PC-3 (cell line): ENCODE data around the gene SRRM3. TPM values are rescaled to one million over a fixed set of nuclear protein-coding genes. Genes with fewer than 3 reads are reported as not detected.

Source experiments
- ATAC-seq: fragments of 200-7000 bp; cut with Tn5 transposase; 2 replicates; pipeline ENCODE4 v1.9.1; 2020; ENCODE audit warnings: mild to moderate bottlenecking, moderate library complexity
- BruUV-seq: library from RNA; stranded (reverse); fragments of 400-500 nt; replicated peaks from 2 replicates; lab custom pipeline; 2021; lab: Mats Ljungman, UMichigan
- CTCF ChIA-PET: fragments of 300-600 bp; sonication (Branson Sonifier 250); formaldehyde crosslinking; loops from one replicate; lab custom pipeline; 2022; ENCODE audit warnings: antibody characterized with exemption; lab: Charles Lee
- POLR2A ChIA-PET: fragments of 300-600 bp; sonication (Branson Sonifier 250); formaldehyde crosslinking; loops from one replicate; lab custom pipeline; 2022; ENCODE audit warnings: antibody characterized with exemption; ENCODE audit not compliant: unreplicated experiment; lab: Charles Lee
- DNase-seq: peaks from one replicate; pipeline ENCODE4 v3.0.0-alpha.2; 2015
- H2AFZ ChIP-seq: fragments of 300-600 bp; sonication (generic); 2 replicates; pipeline ENCODE4 v1.6.0; 2016; ENCODE audit warnings: antibody characterized with exemption, low read length
- H3F3A ChIP-seq: fragments of 300-600 bp; sonication (generic); one replicate; pipeline ENCODE4 v1.6.0; 2017; ENCODE audit warnings: antibody characterized with exemption, low read length, control low read depth, mild to moderate bottlenecking; ENCODE audit not compliant: unreplicated experiment
- H3K27ac ChIP-seq: fragments of 300-600 bp; sonication (generic); 2 replicates; pipeline ENCODE4 v1.5.1; 2016; ENCODE audit warnings: mild to moderate bottlenecking, low read length
- H3K27me3 ChIP-seq: fragments of 300-600 bp; sonication (generic); 2 replicates; pipeline ENCODE4 v1.6.1; 2016; ENCODE audit warnings: low read length, mixed read lengths
- H3K36me3 ChIP-seq: fragments of 300-600 bp; sonication (generic); 2 replicates; pipeline ENCODE4 v1.6.1; 2016; ENCODE audit warnings: low read depth, mixed run types, low read length, mixed read lengths
- H3K4me1 ChIP-seq: fragments of 300-600 bp; sonication (generic); 2 replicates; pipeline ENCODE4 v1.5.1; 2016; ENCODE audit warnings: low read length; ENCODE audit not compliant: insufficient read depth
- H3K4me2 ChIP-seq: fragments of 300-600 bp; sonication (generic); 2 replicates; pipeline ENCODE4 v1.6.0; 2016; ENCODE audit warnings: low read length
- H3K4me3 ChIP-seq: fragments of 300-600 bp; sonication (generic); 2 replicates; pipeline ENCODE4 v1.5.1; 2016; ENCODE audit warnings: mild to moderate bottlenecking, low read length, mixed read lengths
- H3K79me2 ChIP-seq: fragments of 300-600 bp; sonication (generic); 2 replicates; pipeline ENCODE4 v1.6.1; 2017; ENCODE audit warnings: low read length, mixed read lengths
- H3K9ac ChIP-seq: fragments of 300-600 bp; sonication (generic); 2 replicates; pipeline ENCODE4 v1.6.0; 2016; ENCODE audit warnings: mild to moderate bottlenecking, low read length
- H3K9me2 ChIP-seq: fragments of 300-600 bp; sonication (generic); replicated peaks from 2 replicates; pipeline ENCODE4 v1.6.1; 2016; ENCODE audit warnings: mixed run types, low read length, mixed read lengths
- H3K9me3 ChIP-seq: fragments of 300-600 bp; sonication (generic); 2 replicates; pipeline ENCODE4 v1.6.1; 2016; ENCODE audit warnings: low read length, mixed read lengths
- H4K20me1 ChIP-seq: fragments of 300-600 bp; sonication (generic); 2 replicates; pipeline ENCODE4 v1.6.1; 2016; ENCODE audit warnings: low read length, mixed read lengths
- EZH2 ChIP-seq: fragments of 300-600 bp; sonication (generic); IDR thresholded peaks from one replicate; pipeline ENCODE4 v1.6.1; 2017; ENCODE audit warnings: antibody characterized with exemption, mild to moderate bottlenecking, low read length; ENCODE audit not compliant: unreplicated experiment
- EZH2phosphoT487 ChIP-seq: fragments of 300-600 bp; sonication (generic); IDR thresholded peaks from 2 replicates; pipeline ENCODE4 v1.6.1; 2018; ENCODE audit warnings: mild to moderate bottlenecking, antibody characterized with exemption, low read length, borderline replicate concordance
- intact Hi-C: fragments of 100-400 bp; cut with micrococcal nuclease; formaldehyde crosslinking; loops from 2 replicates; pipeline ENCODE4 v1.9.0; 2023
- total RNA-seq: library from RNA; depleted of rRNA; stranded (reverse); fragments of >200 nt; gene quantifications from 2 replicates; pipeline ENCODE4 v1.2.3, GENCODE V29; 2014
- TF ChIP-seq, protein P1 (sequence below): fragments of 300-600 bp; sonication (generic); conservative IDR thresholded peaks from 2 replicates; pipeline ENCODE4 v1.5.1; 2017; ENCODE audit warnings: antibody characterized with exemption, low read depth, mild to moderate bottlenecking, low read length

Gene SRRM3
- total RNA-seq, 1 experiment from 2014 or later, result 0.66 TPM

DNA sequence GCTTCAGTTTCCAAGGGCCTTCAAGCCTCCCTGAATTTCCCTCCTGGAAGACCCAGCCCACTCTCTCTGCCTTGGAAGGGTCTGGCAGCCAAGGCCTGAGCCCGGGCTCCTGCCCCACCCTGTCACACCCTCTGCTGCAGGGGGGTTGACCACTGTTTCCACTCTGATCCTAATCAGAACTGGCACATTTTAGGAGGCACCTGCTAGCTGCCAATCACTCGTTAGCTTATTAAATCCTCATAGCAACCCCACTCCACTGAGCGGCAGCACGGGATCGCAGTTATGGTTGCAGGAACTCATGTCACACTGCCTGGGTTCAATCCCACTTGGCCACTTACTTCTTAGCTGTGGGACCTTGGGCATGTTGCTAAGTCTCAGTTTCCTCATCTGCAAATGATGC is 113.7 kb downstream of the SRRM3 start:
- intact Hi-C loops, result no loop called here
- no peak overlapping the region for H3K4me3 ChIP-seq
- no peaks in the 10 kb centered on the region for H4K20me1 ChIP-seq
- no peaks in the 10 kb centered on the region for H3K79me2 ChIP-seq
- DNase-seq, result no peak
- no peaks in the 10 kb centered on the region for H3K27me3 ChIP-seq
- no peak overlapping the region for H3K9ac ChIP-seq
- peaks cover 3% of the 10 kb centered on the region for H3F3A ChIP-seq
- TF ChIP-seq, protein P1, sequence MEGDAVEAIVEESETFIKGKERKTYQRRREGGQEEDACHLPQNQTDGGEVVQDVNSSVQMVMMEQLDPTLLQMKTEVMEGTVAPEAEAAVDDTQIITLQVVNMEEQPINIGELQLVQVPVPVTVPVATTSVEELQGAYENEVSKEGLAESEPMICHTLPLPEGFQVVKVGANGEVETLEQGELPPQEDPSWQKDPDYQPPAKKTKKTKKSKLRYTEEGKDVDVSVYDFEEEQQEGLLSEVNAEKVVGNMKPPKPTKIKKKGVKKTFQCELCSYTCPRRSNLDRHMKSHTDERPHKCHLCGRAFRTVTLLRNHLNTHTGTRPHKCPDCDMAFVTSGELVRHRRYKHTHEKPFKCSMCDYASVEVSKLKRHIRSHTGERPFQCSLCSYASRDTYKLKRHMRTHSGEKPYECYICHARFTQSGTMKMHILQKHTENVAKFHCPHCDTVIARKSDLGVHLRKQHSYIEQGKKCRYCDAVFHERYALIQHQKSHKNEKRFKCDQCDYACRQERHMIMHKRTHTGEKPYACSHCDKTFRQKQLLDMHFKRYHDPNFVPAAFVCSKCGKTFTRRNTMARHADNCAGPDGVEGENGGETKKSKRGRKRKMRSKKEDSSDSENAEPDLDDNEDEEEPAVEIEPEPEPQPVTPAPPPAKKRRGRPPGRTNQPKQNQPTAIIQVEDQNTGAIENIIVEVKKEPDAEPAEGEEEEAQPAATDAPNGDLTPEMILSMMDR, result no peak
- TF ChIP-seq EZH2phosphoT487, result no peak
- no peak for TF ChIP-seq EZH2
- H3K27ac ChIP-seq, result no peak overlapping the region
- ATAC-seq, result no peak
- POLR2A ChIA-PET, result no interaction called here
- no TSS peak for BruUV-seq
- no peaks in the 10 kb centered on the region for H3K9me3 ChIP-seq
- peaks cover 13% of the 10 kb centered on the region for H3K4me1 ChIP-seq
- H3K36me3 ChIP-seq, result no peaks in the 10 kb centered on the region; the same call in 1 of the 2 replicates
- H2AFZ ChIP-seq, result no peak overlapping the region
- no peak overlapping the region for H3K4me2 ChIP-seq
- CTCF ChIA-PET, result interaction anchor here (0.6 kb wide), 1 partner anchor 24 kb away, joined by 3 read pairs; no protein-coding TSS in a partner anchor
- H3K9me2 ChIP-seq, result no peaks in the 10 kb centered on the region

DNA sequence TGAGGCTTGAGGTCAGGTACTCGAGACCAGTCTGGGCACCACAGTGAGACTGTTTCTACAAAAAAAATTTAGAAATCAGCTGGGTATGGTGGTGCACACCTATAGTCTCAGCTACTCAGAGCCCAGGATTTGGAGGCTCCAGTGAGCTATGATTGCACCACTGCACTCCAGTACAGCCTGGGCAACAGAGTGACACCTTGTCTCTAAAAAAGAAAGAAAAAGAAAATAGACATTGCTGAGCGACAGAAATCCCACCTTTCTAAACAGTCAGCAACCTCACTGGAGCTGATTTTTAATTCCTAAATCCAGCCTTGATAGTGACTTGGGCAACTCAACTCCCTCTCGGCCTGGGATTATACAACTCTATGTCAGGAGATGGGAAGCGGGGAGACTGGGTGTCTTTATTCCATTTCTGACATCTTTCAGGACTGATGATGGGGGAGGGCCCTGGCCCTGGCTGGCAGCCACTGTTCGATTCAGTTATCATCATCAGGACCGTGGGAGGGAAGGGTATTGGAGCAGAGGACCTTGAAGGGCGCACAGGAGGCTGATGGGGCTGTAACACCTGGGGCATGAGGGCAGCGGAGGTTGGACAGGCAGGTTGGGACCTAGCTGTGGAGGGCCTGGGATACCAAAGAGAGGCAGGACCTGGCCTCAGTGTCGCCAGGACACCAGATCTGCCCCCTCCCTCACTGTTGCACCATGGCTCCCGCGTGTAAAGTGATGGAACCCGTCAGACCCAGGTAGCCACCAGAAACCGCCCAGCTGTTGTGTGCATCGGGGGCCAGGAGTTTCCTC is 115.5 kb downstream of the SRRM3 start:
- intact Hi-C loops, result no loop called here
- Histone ChIP-seq H3K27me3 (no peaks in the 10 kb centered on the region), H3K36me3 (no peaks in the 10 kb centered on the region; the same call in 1 of the 2 replicates), H3K4me3 (peak overlapping the region; percentile 75), H2AFZ (peak overlapping the region; percentile 96), H3K9me2 (no peaks in the 10 kb centered on the region), H4K20me1 (no peaks in the 10 kb centered on the region), H3K4me1 (peaks cover 13% of the 10 kb centered on the region), H3K9ac (peak overlapping the region; percentile 74; the same call in 1 of the 2 replicates), H3K27ac (no peak overlapping the region), H3F3A (peaks cover 3% of the 10 kb centered on the region), H3K79me2 (no peaks in the 10 kb centered on the region), H3K9me3 (no peaks in the 10 kb centered on the region), H3K4me2 (peak overlapping the region; percentile 79)
- TSS peak; percentile 20 for BruUV-seq
- ATAC-seq (no peak), DNase-seq (no peak)
- POLR2A ChIA-PET, result interaction anchor here (0.6 to 0.7 kb wide), 2 partner anchors 150 to 253 kb away, joined by 3 read pairs; no protein-coding TSS in a partner anchor
- TF ChIP-seq EZH2 (no peak), EZH2phosphoT487 (no peak)
- TF ChIP-seq, protein P1, result no peak
- CTCF ChIA-PET, result interaction anchor here (0.7 kb wide), 1 partner anchor 23 kb away, joined by 3 read pairs; no protein-coding TSS in a partner anchor
